Measurements from ENCODE around the gene CORO2B.

CORO2B gene

GRCh38 chr15:68553314-68553993 is 25.3 kb upstream of the CORO2B start:
- no peak for TF ChIP-seq CTCF (IDR thresholded peaks at IDR 0.05; ENCODE audit: control insufficient read depth, insufficient read depth, low read depth, low read length, missing control alignments)
- no peak overlapping the region for H3K4me3 ChIP-seq (ENCODE audit: control insufficient read depth, low read depth, low read length)
- DNase-seq (ENCODE audit: low read depth), result no peak

GRCh38 chr15:68553994-68554720 is 24.6 kb upstream of the CORO2B start:
- no peak for DNase-seq (ENCODE audit: low read depth)
- TF ChIP-seq CTCF (IDR thresholded peaks at IDR 0.05; ENCODE audit: control insufficient read depth, insufficient read depth, low read depth, low read length, missing control alignments), result peak; percentile 77
- no peak overlapping the region for H3K4me3 ChIP-seq (ENCODE audit: control insufficient read depth, low read depth, low read length)

GRCh38 chr15:68554721-68555678 is 23.8 kb upstream of the CORO2B start:
- H3K4me3 ChIP-seq (ENCODE audit: control insufficient read depth, low read depth, low read length), result no peak overlapping the region
- no peak for DNase-seq (ENCODE audit: low read depth)
- TF ChIP-seq CTCF (IDR thresholded peaks at IDR 0.05; ENCODE audit: control insufficient read depth, insufficient read depth, low read depth, low read length, missing control alignments), result no peak

GRCh38 chr15:68555679-68556037 is 23.1 kb upstream of the CORO2B start:
- no peak for TF ChIP-seq CTCF (IDR thresholded peaks at IDR 0.05; ENCODE audit: control insufficient read depth, insufficient read depth, low read depth, low read length, missing control alignments)
- no peak overlapping the region for H3K4me3 ChIP-seq (ENCODE audit: control insufficient read depth, low read depth, low read length)
- no peak for DNase-seq (ENCODE audit: low read depth)

GRCh38 chr15:68556139-68556990 is 22.4 kb upstream of the CORO2B start:
- TF ChIP-seq CTCF (IDR thresholded peaks at IDR 0.05; ENCODE audit: control insufficient read depth, insufficient read depth, low read depth, low read length, missing control alignments), result no peak
- H3K4me3 ChIP-seq (ENCODE audit: control insufficient read depth, low read depth, low read length), result no peak overlapping the region
- DNase-seq (ENCODE audit: low read depth), result no peak

All from AG09309 (cell line).